Urinary bladder (tissue), 4 donors: ENCODE results near the gene APOL2. TPM values are rescaled to one million over a fixed set of nuclear protein-coding genes. Genes with fewer than 3 reads are reported as not detected.
"Not testable (repeated sequence)": the region's sequence is repeated elsewhere in the genome, so short reads cannot be mapped to it uniquely, and the experiment has no call there.

Experiments
- DNase-seq: peaks from one replicate; pipeline ENCODE4 v3.0.0-alpha.2; 2015; ENCODE audit errors: extremely low spot score
- H3K27ac ChIP-seq: one replicate; pipeline ENCODE4 v1.5.1; 2013; ENCODE audit warnings: low read depth, mild to moderate bottlenecking, moderate library complexity
- H3K36me3 ChIP-seq: one replicate; pipeline ENCODE4 v1.6.1; 2013; ENCODE audit warnings: mild to moderate bottlenecking, moderate library complexity; ENCODE audit not compliant: insufficient read depth
- H3K4me1 ChIP-seq: one replicate; pipeline ENCODE4 v1.6.1; 2013; ENCODE audit warnings: mild to moderate bottlenecking, moderate library complexity; ENCODE audit not compliant: insufficient read depth
- H3K4me3 ChIP-seq: one replicate; pipeline ENCODE4 v1.5.1; 2013; ENCODE audit warnings: low read depth, low read length
- WGBS: extraction: QIAGEN DNeasy Blood & Tissue Kit; methylation state at CpG from one replicate; pipeline ENCODE4 v1.1.7; 2013; 5-methylcytosine and 5-hydroxymethylcytosine counted together
- polyA plus RNA-seq: library from polyadenylated mRNA; stranded (reverse); fragments of 200-250 nt; gene quantifications from one replicate; pipeline ENCODE4 v1.2.3, GENCODE V29; 2013
- total RNA-seq: library from RNA; depleted of rRNA; stranded (reverse); fragments of >200 nt; gene quantifications from one replicate; pipeline ENCODE4 v1.2.3, GENCODE V29; 2014
- donor health status: healthy with polysubstance abuse.
- donor health status: healthy.

APOL2 gene
- total and polyA plus RNA-seq, 2 donors: 35.5 to 46.1 TPM

- not testable (repeated sequence) for DNase-seq, H3K36me3 ChIP-seq, H3K27ac ChIP-seq, H3K4me1 ChIP-seq, H3K4me3 ChIP-seq
- 88% methylated on average over 3 of the region's 3 CpGs for WGBS
Measured at GRCh38 chr22:36229649-36230048, 9.7 kb downstream of the APOL2 start.

- Histone ChIP-seq H3K4me3 (no peak overlapping the region), H3K36me3 (peaks cover 6% of the 10 kb centered on the region), H3K4me1 (no peaks in the 10 kb centered on the region), H3K27ac (no peak overlapping the region)
- 75% methylated on average over 7 of the region's 7 CpGs for WGBS
- no peak for DNase-seq
Measured at GRCh38 chr22:36228944-36229343, 10.4 kb downstream of the APOL2 start.

- not testable (repeated sequence) for H3K27ac ChIP-seq
Measured at GRCh38 chr22:36228369-36228768, 11.0 kb downstream of the APOL2 start.

DNA sequence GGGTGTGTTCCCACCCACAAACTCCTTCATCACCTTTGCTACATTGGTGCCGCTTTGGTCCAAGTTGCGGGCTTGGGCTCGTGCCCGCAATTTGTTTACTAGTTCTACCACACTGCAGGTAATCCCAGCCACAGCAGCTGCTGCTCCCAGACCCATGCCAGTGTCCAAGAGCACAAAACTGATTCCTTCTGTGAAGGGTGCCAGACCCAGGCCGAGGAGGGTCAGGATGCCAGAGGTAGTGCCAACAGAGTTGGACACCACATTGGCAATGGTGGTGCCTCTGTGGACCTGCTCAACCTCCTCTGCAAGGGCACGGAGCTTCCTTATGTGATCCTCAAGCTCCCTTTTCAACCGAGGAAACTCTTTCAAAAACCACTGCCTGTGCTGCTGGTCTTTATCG lies 11.5 kb downstream of the APOL2 start:
- no peaks in the 10 kb centered on the region for H3K4me1 ChIP-seq

More at GRCh38 chr22:36228369-36228768, 11.0 kb downstream of the APOL2 start:
- WGBS: 89% methylated on average over 1 of the region's 1 CpG
- H3K36me3 ChIP-seq, H3K4me3 ChIP-seq, DNase-seq, H3K4me1 ChIP-seq: not testable (repeated sequence)

GRCh38 chr22:36227396-36227795 lies 11.9 kb downstream of the APOL2 start:
- Histone ChIP-seq H3K36me3 (peaks cover 2% of the 10 kb centered on the region), H3K27ac (no peak overlapping the region), H3K4me1 (no peaks in the 10 kb centered on the region), H3K4me3 (no peak overlapping the region)
- WGBS: 95% methylated on average over 9 of the region's 9 CpGs
- no peak for DNase-seq

More for the DNA sequence above, 11.5 kb downstream of the APOL2 start:
- no peak overlapping the region for H3K4me3 ChIP-seq
- no peak overlapping the region for H3K27ac ChIP-seq
- peaks cover 6% of the 10 kb centered on the region for H3K36me3 ChIP-seq
- DNase-seq: no peak
- 89% methylated on average over 8 of the region's 8 CpGs for WGBS

DNA sequence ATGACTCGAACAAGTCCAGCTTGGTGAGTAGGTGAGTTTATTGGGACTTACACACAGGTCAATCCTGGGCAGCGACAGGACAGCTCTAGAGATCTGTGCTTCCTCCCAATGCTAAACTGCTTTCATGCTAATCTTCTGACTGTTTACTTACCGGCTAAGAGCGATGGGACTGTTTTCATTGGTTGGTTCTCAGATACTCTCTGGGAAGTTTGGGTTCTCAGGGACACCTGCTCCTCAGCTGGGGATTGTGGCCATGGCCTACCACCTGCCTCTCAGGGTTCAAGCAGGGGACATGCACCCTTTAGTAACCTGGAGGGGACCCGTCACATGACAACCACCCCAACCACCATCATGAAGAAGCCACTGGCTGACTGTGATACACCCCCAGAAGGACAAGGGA lies 13.1 kb downstream of the APOL2 start:
- Histone ChIP-seq H3K4me1 (no peaks in the 10 kb centered on the region), H3K4me3 (no peak overlapping the region), H3K36me3 (peaks cover 2% of the 10 kb centered on the region), H3K27ac (no peak overlapping the region)
- DNase-seq: no peak
- WGBS: 81% methylated on average over 5 of the region's 5 CpGs

GRCh38 chr22:36225333-36225922 lies 13.9 kb downstream of the APOL2 start:
- no peaks in the 10 kb centered on the region for H3K4me1 ChIP-seq
- WGBS: 83% methylated on average over 9 of the region's 9 CpGs
- no peak for DNase-seq
- H3K27ac ChIP-seq: no peak overlapping the region
- H3K36me3 ChIP-seq: peaks cover 2% of the 10 kb centered on the region
- H3K4me3 ChIP-seq: no peak overlapping the region

DNA sequence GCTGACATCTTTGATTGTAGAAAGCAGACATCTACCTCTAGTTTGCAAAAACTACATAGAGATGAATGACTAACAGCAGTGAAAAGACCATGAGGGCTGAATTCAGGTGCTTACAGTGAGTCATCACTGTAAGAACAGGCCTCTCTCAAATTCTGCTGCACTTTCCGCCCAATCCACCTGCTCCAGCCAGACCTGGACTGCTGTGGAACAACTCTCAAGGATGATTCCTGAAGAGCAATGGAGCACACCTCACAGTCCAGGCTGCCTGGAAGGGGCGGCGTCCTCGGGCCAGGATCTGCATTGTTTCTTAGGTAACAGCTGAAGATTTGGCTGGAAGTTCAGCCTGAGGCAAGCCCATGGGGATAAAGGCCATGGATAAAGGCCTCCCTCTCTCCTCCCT lies 15.1 kb downstream of the APOL2 start:
- H3K4me3 ChIP-seq: no peak overlapping the region
- peaks cover 2% of the 10 kb centered on the region for H3K36me3 ChIP-seq
- WGBS: 95% methylated on average over 4 of the region's 4 CpGs
- no peak overlapping the region for H3K27ac ChIP-seq
- H3K4me1 ChIP-seq: no peaks in the 10 kb centered on the region
- no peak for DNase-seq

DNA sequence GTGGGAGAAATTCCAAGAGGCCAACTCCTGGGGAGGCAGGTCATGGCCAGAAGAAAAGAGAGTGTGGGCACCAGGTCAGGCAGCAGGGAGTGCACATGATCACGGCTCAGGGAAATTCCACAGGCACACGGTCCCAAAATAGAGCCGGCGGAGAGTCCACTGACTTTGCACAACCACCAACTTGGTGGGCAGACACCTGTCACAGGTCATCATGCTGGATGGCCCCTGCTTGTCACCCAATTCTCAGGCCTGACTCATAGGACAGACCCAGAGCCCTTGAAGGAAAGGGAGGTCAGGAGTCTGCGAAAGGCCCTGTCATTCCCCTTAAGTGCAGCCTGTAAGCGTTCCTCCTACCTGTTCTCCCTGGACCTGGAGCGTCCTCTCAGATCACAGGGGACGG lies 15.8 kb downstream of the APOL2 start:
- Histone ChIP-seq H3K4me3 (no peak overlapping the region), H3K27ac (no peak overlapping the region), H3K4me1 (no peaks in the 10 kb centered on the region), H3K36me3 (peaks cover 2% of the 10 kb centered on the region)
- WGBS: 88% methylated on average over 8 of the region's 8 CpGs
- no peak for DNase-seq

- Histone ChIP-seq H3K36me3 (peaks cover 2% of the 10 kb centered on the region), H3K4me3 (no peak overlapping the region), H3K27ac (no peak overlapping the region), H3K4me1 (no peaks in the 10 kb centered on the region)
- DNase-seq: no peak
- WGBS: 91% methylated on average over 9 of the region's 9 CpGs
Measured at GRCh38 chr22:36222887-36223450, 16.4 kb downstream of the APOL2 start.

GRCh38 chr22:36221799-36222751 lies 17.3 kb downstream of the APOL2 start:
- H3K27ac ChIP-seq: no peak overlapping the region
- H3K36me3 ChIP-seq: peaks cover 2% of the 10 kb centered on the region
- no peak for DNase-seq
- 15% methylated on average over 7 of the region's 7 CpGs for WGBS
- no peak overlapping the region for H3K4me3 ChIP-seq
- no peaks in the 10 kb centered on the region for H3K4me1 ChIP-seq

DNA sequence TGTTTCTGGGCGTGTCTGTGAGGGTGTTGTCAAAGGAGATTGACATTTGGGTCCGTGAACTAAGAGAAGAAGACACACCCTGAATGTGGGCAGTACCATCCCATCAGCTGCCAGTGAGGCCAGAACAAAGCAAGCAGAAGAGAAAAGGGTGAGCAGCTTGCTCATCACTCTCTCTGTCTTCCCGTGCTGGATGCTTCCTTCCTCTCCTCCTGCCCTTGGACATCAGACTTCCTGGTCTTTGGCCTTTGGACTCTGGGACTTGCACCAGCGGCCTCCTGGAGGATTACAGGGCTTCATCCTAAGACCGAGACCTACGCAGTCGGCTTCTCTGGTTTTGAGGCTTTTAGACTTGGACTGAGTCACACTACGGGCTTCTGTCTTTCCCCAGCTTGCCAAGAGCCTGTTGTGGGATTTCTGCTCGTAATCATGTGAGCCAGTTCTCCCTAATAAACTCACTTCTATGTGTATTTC lies 18.8 kb downstream of the APOL2 start:
- DNase-seq: no peak
- Histone ChIP-seq H3K36me3 (no peaks in the 10 kb centered on the region), H3K27ac (no peak overlapping the region), H3K4me3 (no peak overlapping the region), H3K4me1 (no peaks in the 10 kb centered on the region)
- WGBS: 29% methylated on average over 9 of the region's 9 CpGs

GRCh38 chr22:36218648-36219193 lies 20.6 kb downstream of the APOL2 start:
- DNase-seq: no peak
- Histone ChIP-seq H3K36me3 (no peaks in the 10 kb centered on the region), H3K4me3 (no peak overlapping the region), H3K27ac (no peak overlapping the region), H3K4me1 (no peaks in the 10 kb centered on the region)
- WGBS: 92% methylated on average over 7 of the region's 7 CpGs
